Measurements from ENCODE around the gene FARSA.
"Not testable (repeated sequence)": the region's sequence is repeated elsewhere in the genome, so short reads cannot be mapped to it uniquely, and the experiment has no call there.

Gene FARSA

GRCh38 chr19:12965017-12965811, 31.7 kb upstream of the FARSA start:
- DNase-seq (ENCODE audit: insufficient read length, low spot score): peak; percentile 83
- 0 out of 2 replicates have a peak, but pooled peaks have one; percentile 11 for TF ChIP-seq POLR2A (IDR thresholded peaks at IDR 0.05; ENCODE audit: low read depth, low read length)
- no peak for FAIRE-seq

- DNase-seq (ENCODE audit: insufficient read length, low spot score) (no peak), FAIRE-seq (no peak)
- TF ChIP-seq POLR2A (IDR thresholded peaks at IDR 0.05; ENCODE audit: low read depth, low read length): no peak
These were observed 26.0 kb upstream of the FARSA start for GRCh38 chr19:12959481-12959880.

- not testable (repeated sequence) for FAIRE-seq; DNase-seq (ENCODE audit: insufficient read length, low spot score)
These were observed 24.0 kb upstream of the FARSA start for GRCh38 chr19:12957389-12957952.

- FAIRE-seq (no peak), DNase-seq (ENCODE audit: insufficient read length, low spot score) (no peak)
- TF ChIP-seq POLR2A (IDR thresholded peaks at IDR 0.05; ENCODE audit: low read depth, low read length): peak; percentile 85
These were observed 23.2 kb upstream of the FARSA start, which contains the start of gene GADD45GIP1 for GRCh38 chr19:12956446-12957388. GADD45GIP1 (minus strand) TSS chr19:12957223; CDS start chr19:12957212, 11 bp downstream.

GRCh38 chr19:12955996-12956395, 22.5 kb upstream of the FARSA start:
- no peak for FAIRE-seq
- TF ChIP-seq POLR2A (IDR thresholded peaks at IDR 0.05; ENCODE audit: low read depth, low read length): no peak
- DNase-seq (ENCODE audit: insufficient read length, low spot score): no peak

GRCh38 chr19:12955575-12955974, 22.1 kb upstream of the FARSA start:
- not testable (repeated sequence) for DNase-seq (ENCODE audit: insufficient read length, low spot score); FAIRE-seq

- no peak for TF ChIP-seq POLR2A (IDR thresholded peaks at IDR 0.05; ENCODE audit: low read depth, low read length)
- DNase-seq (ENCODE audit: insufficient read length, low spot score) (no peak), FAIRE-seq (no peak)
These were observed 21.1 kb upstream of the FARSA start for GRCh38 chr19:12954612-12954962.

GRCh38 chr19:12953799-12954611, 20.5 kb upstream of the FARSA start:
- FAIRE-seq: no peak
- no peak for DNase-seq (ENCODE audit: insufficient read length, low spot score)
- no peak for TF ChIP-seq POLR2A (IDR thresholded peaks at IDR 0.05; ENCODE audit: low read depth, low read length)

GRCh38 chr19:12953138-12953798, 19.8 kb upstream of the FARSA start:
- TF ChIP-seq POLR2A (IDR thresholded peaks at IDR 0.05; ENCODE audit: low read depth, low read length): no peak
- no peak for FAIRE-seq
- DNase-seq (ENCODE audit: insufficient read length, low spot score): no peak

GRCh38 chr19:12952488-12953137, 19.1 kb upstream of the FARSA start:
- TF ChIP-seq POLR2A (IDR thresholded peaks at IDR 0.05; ENCODE audit: low read depth, low read length): no peak
- no peak for DNase-seq (ENCODE audit: insufficient read length, low spot score)
- no peak for FAIRE-seq

GRCh38 chr19:12952050-12952449, 18.5 kb upstream of the FARSA start:
- not testable (repeated sequence) for DNase-seq (ENCODE audit: insufficient read length, low spot score); FAIRE-seq

GRCh38 chr19:12949363-12950283, 16.1 kb upstream of the FARSA start:
- DNase-seq (ENCODE audit: insufficient read length, low spot score) (no peak), FAIRE-seq (no peak)
- TF ChIP-seq POLR2A (IDR thresholded peaks at IDR 0.05; ENCODE audit: low read depth, low read length): no peak

All from H54 (cell line).